Activated T-cell treated with anti-CD3 and anti-CD28 coated beads for 48 hours (primary cell): Measurements from ENCODE around the gene WWC1.

Source experiments
- DNase-seq: peaks from one replicate; pipeline ENCODE4 v3.0.0-alpha.2; 2020; ENCODE audit warnings: low read depth

Gene WWC1

GRCh38 chr5:168446983-168447619, 155.7 kb downstream of the WWC1 start:
- DNase-seq = no peak

GRCh38 chr5:168447808-168448207, 156.4 kb downstream of the WWC1 start:
- DNase-seq = no peak

GRCh38 chr5:168449166-168449565, 157.7 kb downstream of the WWC1 start:
- no peak for DNase-seq

- DNase-seq = no peak
Observed at GRCh38 chr5:168451565-168451964, 160.1 kb downstream of the WWC1 start.

- DNase-seq = no peak
Observed at GRCh38 chr5:168455201-168455600, 163.8 kb downstream of the WWC1 start.

GRCh38 chr5:168457542-168457941, 166.1 kb downstream of the WWC1 start:
- DNase-seq = no peak

GRCh38 chr5:168460606-168461005, 169.2 kb downstream of the WWC1 start:
- no peak for DNase-seq

GRCh38 chr5:168463081-168463480, 171.6 kb downstream of the WWC1 start:
- DNase-seq = no peak

- DNase-seq = no peak
Observed at GRCh38 chr5:168464214-168464613, 172.8 kb downstream of the WWC1 start.

GRCh38 chr5:168464641-168465040, 173.2 kb downstream of the WWC1 start:
- DNase-seq = no peak

- no peak for DNase-seq
Observed at GRCh38 chr5:168467755-168468330, 176.4 kb downstream of the WWC1 start.

GRCh38 chr5:168468836-168469235, 177.4 kb downstream of the WWC1 start:
- DNase-seq = no peak

- no peak for DNase-seq
Observed at GRCh38 chr5:168469816-168470215, 178.4 kb downstream of the WWC1 start.

- DNase-seq = no peak
Observed at GRCh38 chr5:168471785-168472184, 180.3 kb downstream of the WWC1 start.

- no peak for DNase-seq
Observed at GRCh38 chr5:168472329-168472728, 180.9 kb downstream of the WWC1 start.

GRCh38 chr5:168474319-168474718, 182.9 kb downstream of the WWC1 start:
- DNase-seq = no peak

GRCh38 chr5:168477060-168477459, 185.6 kb downstream of the WWC1 start:
- DNase-seq = no peak

- no peak for DNase-seq
Observed at GRCh38 chr5:168479166-168479565, 187.7 kb downstream of the WWC1 start.

- no peak for DNase-seq
Observed at GRCh38 chr5:168480601-168481000, 189.2 kb downstream of the WWC1 start.

GRCh38 chr5:168481330-168481788, 189.9 kb downstream of the WWC1 start:
- DNase-seq = no peak

- DNase-seq = no peak
Observed at GRCh38 chr5:168482361-168482760, 190.9 kb downstream of the WWC1 start.

GRCh38 chr5:168486136-168486879, 194.9 kb downstream of the WWC1 start, which contains the start of gene RARS1:
Gene RARS1, plus strand, starts transcription at chr5:168486471. Its CDS starts 28 bp downstream, at chr5:168486499.
- peak; percentile 88 for DNase-seq

- DNase-seq = no peak
Observed at GRCh38 chr5:168489059-168489458, 197.6 kb downstream of the WWC1 start.
